Glomerular endothelial cell (primary cell): ENCODE data around the gene TMEM37. TPM values are rescaled to one million over a fixed set of nuclear protein-coding genes. Genes with fewer than 3 reads are reported as not detected.

Experiments
- DNase-seq: peaks from one replicate; pipeline ENCODE4 v3.0.0-alpha.2; 2011; ENCODE audit warnings: low read depth, low spot score; ENCODE audit errors: extremely low read depth
- total RNA-seq: library from RNA; depleted of rRNA; stranded (reverse); fragments of >200 nt; gene quantifications from 2 replicates; pipeline ENCODE4 v1.2.3, GENCODE V29; 2015

The TMEM37 gene
- total RNA-seq, 1 donor from 2014 or later: 2.2 TPM

DNA sequence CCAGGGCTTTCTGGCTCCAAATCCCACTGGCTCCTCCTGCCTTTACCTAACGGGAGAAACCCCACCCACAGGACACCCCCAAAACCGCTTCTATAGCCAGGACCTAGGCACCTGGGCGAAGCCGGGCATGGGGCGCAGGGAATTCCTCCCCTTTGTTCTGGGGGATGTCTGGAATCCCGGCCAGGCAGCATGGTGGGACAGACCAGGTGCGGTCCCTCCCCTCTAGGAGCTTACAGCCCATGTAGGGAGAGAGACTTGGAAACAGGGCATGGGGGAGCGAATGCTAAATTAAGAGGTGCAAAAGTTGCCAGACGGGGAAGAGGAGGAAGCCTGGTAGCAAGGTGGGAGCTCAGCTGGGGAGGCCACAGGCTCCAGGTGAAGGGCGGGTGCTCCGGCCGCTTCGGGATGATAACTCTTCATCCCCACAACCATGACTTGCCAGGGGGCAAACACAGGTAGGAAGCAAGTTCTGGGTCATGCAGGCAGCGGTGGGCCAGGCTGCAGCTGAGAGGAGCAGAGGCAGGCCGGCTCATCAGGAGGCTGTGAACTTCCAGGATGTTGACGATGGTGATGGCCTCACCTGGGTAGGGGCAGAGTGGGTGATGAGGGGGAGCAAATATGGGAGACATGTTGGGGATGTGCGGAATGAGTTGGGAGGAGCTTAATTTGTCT, 1.3 kb downstream of the TMEM37 start:
- DNase-seq: no peak

DNA sequence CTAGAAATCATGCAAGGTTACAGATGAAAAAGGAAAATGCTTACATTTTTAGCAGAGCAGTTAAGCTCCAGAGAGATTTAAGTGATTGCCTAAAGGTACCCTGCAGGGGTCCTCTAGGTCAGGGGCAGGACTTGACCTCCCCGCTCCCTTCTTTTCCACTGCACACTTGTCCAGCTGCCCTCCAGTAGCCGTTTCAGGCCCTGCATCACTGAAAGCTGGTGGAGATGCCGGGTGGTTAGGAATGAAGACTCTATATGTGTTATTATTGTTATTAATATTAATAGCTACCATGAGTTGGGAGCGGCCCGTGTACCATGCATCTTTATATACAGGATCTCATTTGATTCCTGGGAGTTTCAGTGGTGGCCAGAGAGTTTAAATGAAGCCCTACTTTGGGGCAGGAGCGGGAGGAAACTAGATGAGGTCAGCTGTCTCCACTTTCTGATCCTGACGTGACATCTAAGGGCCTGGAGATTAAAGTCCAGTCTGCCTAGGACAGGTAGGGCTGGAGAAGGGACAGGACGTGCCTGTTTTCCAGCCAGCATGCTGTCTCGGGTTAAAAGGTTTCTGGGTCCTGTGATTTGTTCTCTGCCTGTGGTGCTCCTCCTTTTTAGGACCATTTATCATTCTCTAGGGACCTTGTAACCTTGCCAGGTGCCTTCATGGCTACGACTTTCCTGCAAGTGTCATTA, 2.1 kb downstream of the TMEM37 start:
- DNase-seq: no peak

DNA sequence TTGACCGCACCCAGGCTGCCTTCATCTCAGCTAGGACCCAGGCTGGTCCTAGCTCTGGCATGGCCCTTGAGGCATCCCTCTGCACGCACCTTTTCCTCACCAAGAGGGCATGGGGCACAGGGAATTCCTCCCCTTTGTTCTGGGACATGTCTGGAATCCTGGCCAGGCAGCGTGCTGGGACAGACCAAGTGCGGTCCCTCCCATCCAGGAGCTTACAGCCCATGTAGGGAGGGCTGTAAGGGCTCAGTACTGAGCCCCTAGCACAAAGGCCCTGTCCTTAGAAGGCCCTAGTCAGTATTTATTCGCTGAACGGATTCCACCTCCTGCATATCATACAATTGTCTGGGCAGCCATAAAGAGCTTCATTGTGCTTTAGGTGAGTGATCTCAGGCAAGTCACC, 3.0 kb downstream of the TMEM37 start:
- no peak for DNase-seq

DNA sequence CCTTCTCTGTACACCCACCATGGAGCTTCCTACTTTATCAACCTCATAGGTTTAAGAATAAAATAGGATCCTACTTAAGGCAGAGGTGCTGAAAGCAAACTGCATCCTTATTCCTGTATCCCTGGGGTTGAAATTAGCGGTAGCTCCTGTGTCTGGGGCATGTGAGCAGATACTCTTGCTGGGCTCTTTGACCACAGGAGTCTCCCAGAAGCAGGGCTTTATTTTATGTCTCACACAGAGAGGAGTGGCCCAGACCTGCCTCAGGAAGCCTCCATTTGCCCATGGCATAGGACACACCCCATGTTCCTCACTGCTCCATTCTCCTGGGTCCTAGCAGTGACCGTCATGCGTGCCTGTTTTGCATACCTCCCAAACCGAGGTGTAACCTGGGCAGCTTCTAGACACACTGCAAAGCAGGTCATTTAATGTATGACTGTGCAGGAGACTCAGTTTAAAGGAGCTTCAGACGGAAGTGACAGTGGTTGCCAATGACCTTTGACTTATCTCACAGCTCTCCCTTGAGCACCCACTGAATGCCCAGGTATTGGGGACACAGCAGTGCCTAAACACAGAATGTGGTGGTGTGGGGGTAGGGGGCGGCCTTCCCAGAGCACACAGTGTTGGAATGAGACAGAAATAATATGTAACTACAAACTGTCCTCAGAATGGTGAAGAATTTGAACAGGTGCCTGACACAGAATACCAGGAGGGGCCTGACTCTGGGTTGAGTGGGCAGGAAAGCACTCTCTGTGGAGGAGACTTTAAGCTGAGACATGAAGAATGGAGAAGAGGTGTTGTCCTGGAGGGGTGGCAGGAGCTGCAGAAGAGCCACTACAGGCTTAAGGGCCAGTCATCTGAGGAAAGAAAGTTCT, 3.7 kb downstream of the TMEM37 start:
- DNase-seq: no peak

DNA sequence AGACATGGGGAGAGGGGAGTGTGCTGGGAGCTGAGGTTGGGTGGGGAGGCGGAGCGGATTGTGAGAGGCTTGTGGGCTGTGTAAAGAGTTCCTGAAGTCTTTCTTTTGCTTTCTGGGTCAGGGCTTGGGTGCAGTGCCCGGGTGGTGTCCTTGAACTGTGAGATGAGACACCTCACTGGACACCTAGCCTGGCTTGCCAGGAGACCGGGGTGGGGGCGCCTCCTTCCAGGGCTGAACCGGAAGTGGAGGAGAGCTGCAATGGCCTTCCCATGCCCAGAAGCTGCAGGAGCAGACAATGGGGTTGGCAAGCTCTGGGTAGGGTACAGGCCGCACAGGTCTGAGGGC, 4.3 kb downstream of the TMEM37 start:
- DNase-seq: no peak

DNA sequence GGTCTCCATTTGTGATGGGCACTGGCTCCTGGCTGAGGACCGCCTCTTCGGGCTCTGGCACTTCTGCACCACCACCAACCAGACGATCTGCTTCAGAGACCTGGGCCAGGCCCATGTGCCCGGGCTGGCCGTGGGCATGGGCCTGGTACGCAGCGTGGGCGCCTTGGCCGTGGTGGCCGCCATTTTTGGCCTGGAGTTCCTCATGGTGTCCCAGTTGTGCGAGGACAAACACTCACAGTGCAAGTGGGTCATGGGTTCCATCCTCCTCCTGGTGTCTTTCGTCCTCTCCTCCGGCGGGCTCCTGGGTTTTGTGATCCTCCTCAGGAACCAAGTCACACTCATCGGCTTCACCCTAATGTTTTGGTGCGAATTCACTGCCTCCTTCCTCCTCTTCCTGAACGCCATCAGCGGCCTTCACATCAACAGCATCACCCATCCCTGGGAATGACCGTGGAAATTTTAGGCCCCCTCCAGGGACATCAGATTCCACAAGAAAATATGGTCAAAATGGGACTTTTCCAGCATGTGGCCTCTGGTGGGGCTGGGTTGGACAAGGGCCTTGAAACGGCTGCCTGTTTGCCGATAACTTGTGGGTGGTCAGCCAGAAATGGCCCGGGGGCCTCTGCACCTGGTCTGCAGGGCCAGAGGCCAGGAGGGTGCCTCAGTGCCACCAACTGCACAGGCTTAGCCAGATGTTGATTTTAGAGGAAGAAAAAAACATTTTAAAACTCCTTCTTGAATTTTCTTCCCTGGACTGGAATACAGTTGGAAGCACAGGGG, 5.5 kb downstream of the TMEM37 start:
- no peak for DNase-seq

DNA sequence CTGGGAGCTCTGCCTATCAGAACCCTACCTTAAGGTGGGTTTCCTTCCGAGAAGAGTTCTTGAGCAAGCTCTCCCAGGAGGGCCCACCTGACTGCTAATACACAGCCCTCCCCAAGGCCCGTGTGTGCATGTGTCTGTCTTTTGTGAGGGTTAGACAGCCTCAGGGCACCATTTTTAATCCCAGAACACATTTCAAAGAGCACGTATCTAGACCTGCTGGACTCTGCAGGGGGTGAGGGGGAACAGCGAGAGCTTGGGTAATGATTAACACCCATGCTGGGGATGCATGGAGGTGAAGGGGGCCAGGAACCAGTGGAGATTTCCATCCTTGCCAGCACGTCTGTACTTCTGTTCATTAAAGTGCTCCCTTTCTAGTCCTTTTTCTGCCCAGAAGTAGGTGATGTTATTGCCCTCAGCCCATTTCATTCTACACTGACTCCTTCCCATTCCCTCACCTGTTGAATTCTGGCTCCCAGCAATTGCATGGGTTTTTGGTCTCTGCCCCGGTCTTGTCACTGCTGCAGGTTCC, 6.5 kb downstream of the TMEM37 start:
- DNase-seq: no peak

DNA sequence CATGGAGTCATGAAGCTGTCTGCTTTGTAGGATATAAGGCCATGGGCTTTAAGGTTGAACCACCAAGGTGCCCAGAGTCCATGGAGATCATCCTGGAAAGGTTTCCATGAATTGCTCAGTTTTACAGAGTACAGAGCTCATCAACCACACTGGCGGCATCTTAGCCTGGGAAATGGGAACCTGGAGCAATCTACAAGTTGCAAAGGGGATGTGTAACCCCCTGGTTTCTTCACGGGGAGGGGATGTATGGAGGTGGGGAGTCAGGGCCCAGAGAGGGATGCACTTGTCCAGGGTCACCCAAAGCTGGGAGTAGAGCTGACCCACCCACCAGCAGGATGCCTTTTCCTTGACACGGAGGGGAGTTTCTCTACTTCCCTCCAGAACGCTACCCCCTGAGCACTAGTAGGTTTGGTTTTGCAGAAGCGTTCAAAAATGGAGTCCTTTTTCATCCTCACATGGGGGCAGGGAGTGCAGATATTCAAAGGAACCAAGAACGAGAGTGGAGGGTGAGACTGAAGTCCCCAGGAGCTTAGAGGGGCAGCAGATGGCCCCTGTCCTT, 7.2 kb downstream of the TMEM37 start:
- DNase-seq: no peak

DNA sequence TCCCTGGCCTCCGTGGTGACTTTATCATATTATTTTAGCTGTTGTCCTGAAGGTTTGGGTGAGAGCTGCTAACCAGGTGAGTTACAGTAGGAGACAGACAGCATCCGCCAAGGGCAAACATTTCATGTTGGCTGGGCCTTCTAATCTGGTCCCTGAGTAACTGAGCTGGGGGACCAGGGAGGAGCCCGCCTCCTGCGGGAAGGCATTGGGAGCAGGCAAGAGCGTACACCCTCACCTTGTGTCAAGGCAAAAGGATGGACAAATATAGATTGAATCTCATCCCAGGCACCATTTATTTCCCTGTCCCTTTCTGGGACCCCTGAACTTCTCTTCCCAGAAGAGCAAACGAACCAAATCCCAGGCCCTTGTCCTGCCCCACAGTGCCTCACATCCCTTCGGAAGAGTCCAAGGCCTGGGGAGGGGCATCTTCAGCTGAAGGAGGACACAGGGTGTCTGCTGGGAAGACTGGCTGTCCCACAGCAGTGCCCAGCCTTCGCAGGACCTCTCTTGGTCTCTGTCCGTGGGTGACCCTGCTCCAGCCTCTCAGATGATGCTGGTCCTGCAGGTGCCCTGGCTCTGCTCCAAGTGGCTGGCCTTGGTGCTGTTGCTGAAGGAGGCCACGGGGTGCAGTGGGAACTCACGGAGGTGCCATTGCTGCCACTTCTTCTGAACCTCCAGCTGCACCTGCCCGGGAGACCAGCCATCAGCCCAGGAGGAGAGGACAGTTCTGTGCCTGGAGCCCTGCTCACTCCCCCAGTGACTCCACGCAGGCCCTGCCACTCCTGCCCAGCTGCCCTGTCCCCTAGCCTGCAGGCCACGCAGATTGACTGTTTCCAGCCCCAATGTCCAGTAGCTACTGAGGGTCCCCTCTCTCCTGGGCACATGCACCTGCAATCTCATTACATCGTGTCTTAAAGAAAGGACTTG, 8.2 kb downstream of the TMEM37 start:
- no peak for DNase-seq

DNA sequence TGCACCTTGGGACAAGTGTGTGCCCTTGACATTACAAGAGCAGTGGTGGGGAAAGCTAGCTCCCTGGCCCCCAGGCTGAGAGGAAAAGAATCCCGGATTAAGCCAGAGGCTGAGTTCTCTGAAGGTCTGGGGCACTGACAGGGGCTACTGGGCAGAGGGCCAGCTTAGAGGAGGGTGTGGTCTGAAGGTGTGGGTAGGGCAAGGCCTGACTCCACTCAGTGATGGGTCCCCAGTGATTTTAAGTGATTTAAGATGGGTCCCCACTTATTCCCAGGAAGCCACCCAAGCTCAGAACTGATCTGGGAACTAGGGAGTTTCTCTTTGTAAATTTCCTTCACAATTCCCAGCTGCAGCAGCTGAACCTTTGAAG, 8.8 kb downstream of the TMEM37 start:
- no peak for DNase-seq

DNA sequence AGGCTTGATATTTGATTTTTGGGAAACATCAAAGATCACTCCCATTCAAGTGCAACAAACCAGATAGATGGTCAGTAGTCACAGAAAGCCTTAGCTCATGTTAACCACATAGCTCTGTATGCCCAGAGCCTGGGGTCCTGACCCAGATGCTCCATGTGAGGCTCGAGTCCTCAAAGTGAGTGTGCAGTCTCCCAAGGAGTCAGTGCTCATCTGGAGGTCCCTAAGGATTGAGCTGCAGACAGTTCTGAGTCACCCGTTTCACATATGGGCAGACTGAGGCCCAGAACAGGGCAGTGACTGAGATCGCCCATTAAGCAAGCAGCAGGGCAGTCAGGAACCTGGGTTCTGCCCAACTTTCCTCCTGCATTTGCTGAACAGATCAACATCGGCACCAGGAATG, 9.2 kb downstream of the TMEM37 start:
- DNase-seq: no peak

DNA sequence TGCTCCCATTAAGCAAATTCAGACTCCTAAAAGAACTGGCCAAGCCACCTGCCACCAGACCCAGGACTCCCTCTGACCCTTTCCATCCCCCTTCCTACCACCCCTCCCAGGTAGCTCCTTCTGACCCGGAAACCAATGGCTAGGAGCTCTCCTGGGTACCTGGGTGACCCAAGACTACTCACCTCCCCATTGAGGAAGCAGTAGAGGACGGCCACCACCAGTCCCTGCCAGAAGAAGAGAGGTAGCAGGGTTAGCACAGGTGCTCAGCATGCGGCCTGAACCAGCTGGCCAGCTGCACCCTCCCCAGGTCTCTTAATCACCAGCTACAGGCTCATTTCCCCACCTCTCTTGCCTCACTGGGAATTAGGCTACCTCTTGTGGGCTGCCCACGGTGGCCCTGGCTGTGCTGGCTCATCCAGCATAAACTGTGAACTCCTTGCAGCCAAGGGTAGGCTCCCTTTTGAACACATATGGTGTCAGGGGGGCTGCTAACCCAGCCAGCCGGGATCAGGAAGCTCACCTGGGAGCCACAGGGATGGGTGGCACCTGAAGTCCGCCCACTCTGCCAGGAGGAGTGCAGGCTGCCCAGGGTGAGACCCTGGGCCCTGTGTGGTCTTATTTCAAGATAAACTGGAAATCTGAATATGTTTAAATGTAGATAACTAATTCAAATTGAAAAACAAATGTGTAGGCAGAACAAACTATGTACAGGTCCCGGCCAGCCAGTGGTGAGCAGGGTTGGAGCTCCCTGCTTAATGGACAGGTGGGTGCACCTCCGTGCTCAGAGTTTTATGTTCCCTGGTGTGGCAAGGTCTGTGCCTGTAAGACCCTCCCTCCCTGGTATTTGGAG, 9.9 kb downstream of the TMEM37 start:
- DNase-seq: no peak

DNA sequence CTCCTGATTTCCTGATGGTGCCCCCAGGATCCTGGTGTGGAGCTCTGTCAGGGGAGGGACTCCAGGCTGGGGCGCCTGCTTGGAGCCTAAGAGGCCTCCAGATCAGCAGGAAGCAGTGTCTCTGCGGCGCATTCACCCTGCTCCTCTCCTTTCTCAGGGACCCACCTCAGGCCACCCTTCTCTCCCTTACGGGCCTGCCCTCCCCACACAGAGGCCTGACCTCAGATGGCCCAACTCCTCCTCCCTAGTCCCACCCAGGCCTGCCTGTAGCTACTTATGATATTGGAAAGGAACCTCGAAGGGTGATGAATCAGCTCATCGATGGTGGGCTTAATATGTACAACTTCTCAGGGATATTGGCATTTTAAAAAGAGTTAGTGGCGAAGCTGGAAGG, 10.6 kb downstream of the TMEM37 start:
- DNase-seq: no peak

DNA sequence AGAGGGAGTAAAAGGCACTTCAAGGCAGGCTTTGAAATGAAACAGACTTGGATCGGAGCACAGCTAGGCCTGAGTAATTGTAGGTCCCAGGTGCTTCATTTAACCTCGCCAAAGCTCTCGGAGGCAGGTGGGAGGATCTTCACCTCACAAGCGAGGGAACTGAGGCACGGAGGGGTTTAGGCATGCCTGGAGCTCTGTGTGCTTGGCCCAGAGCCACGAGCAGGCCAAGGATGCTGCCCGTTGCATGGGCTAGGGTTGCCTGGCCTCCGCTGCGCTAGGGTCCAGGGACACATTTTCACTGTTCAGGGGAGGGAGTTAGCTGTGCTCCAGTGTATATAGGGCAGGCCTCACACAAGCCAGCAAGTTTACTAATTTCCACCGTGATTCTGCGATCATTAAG, 11.2 kb downstream of the TMEM37 start:
- DNase-seq: no peak

DNA sequence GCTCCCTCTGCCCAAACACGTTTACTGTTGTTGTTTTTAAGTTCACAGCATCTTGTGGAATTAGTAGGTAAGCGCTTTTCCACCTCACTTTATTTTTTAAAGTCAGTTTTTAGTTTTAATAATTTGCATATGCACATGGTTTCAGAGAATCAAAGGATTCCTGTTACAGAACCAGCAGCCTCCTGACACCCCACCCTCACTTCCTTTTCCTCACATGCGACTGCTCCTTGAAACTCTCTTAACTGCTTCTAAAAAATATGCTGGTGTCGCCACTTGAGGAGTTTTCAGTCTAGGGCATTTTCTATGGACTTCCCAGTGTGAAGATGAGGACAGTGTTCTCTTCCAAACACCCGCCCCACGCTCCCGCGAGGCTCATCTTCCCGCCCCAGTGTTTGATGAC, 14.4 kb downstream of the TMEM37 start:
- DNase-seq: no peak

DNA sequence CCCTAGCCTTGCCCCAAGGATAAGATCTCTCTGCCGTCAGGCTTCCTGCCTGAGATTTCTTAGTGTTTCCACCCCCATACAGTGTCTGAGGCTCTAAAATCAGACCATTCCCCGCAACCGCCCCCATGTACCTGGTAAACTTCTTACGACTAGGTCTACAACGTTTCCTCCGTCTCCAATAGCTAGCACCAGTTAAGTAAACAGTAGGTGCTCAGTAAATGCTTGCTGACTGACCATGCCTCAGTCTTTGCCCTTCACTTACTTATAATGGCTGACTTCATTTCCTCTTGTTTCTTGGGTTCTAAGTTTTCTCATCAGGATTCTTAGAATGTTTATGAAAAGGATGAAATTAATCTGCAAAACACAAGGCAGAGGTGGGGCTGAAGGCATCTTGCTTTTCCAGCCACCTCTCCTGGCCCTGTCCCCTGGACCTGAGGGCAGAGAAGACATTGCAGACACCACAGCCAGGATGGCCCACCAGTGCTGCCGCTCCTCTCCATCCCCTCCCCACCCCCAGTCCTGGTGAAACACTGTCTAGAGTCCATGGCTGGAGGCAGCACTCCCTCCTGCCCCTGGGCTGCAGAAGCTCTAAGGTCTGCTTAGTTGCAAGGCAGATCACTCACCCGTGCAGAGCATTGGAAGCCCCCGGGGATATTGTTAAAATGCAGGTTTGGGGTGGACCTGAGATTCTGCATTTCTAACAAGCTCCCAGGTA, 16.9 kb downstream of the TMEM37 start:
- no peak for DNase-seq

DNA sequence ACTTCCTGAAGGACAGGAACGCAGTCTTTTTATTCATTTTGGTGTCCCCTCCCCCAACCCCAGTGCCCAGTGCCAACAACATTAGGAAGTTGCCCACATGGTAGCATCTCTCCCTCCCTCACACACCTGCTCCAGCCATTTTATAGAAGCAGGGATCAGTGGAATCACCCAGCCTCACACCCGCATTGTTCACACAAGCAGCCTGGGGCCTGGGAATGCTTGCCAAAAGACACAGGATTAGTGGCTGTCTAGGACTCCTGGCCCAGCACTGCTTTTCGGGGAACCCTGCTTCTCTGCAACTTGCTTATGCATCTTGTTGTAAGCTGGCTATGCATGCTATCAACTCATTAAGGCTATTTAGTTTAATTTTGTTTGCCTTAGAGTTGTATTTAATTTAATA, 17.9 kb downstream of the TMEM37 start:
- no peak for DNase-seq
